Liver (tissue), 9 donors: ENCODE data around the gene ZDHHC14. TPM values are rescaled to one million over a fixed set of nuclear protein-coding genes. Genes with fewer than 3 reads are reported as not detected.

Experiments
- DNase-seq: peaks from one replicate; pipeline ENCODE4 v3.0.0-alpha.2; 2017; ENCODE audit warnings: low spot score
- H3K27ac ChIP-seq, 2 donors: one replicate each; pipeline ENCODE4 v1.7.0; 2013; ENCODE audit warnings: inconsistent platforms in 2 of 2, low read length in 2 of 2, control low read depth in 1 of 2, low read depth in 1 of 2, mild to moderate bottlenecking in 1 of 2
- H3K27me3 ChIP-seq, 4 donors: one replicate each; pipeline versions ENCODE4 v1.6.1 to v1.7.0; 2013; ENCODE audit warnings: low read length in 3 of 4, inconsistent platforms in 1 of 4, mild to moderate bottlenecking in 1 of 4, moderate library complexity in 1 of 4; ENCODE audit not compliant: control insufficient read depth in 4 of 4, insufficient read depth in 4 of 4
- H3K36me3 ChIP-seq, 4 donors: one replicate each; pipeline versions ENCODE4 v1.6.1 to v1.7.0; 2013; ENCODE audit warnings: low read length in 3 of 4, mild to moderate bottlenecking in 3 of 4, low read depth in 1 of 4, moderate library complexity in 1 of 4; ENCODE audit not compliant: control insufficient read depth in 4 of 4, insufficient read depth in 3 of 4
- H3K4me1 ChIP-seq, 4 donors: one replicate each; pipeline versions ENCODE4 v1.6.1 to v1.7.0; 2013; ENCODE audit warnings: low read length in 3 of 4, mild to moderate bottlenecking in 3 of 4, moderate library complexity in 1 of 4; ENCODE audit not compliant: control insufficient read depth in 4 of 4, insufficient read depth in 4 of 4
- H3K4me3 ChIP-seq, 3 donors: one replicate each; pipeline versions ENCODE4 v1.6.1 to v1.7.0; 2013; ENCODE audit warnings: low read length in 3 of 3, control low read depth in 1 of 3, low read depth in 1 of 3, mild to moderate bottlenecking in 1 of 3
- H3K9ac ChIP-seq, 2 donors: one replicate each; pipeline ENCODE4 v1.7.0; 2013; ENCODE audit warnings: low read length in 2 of 2, mild to moderate bottlenecking in 2 of 2, moderate library complexity in 2 of 2, control low read depth in 1 of 2, low read depth in 1 of 2
- H3K9me3 ChIP-seq, 4 donors: one replicate each; pipeline versions ENCODE4 v1.6.1 to v1.7.0; 2013; ENCODE audit warnings: low read length in 3 of 4; ENCODE audit not compliant: control insufficient read depth in 4 of 4
- ATF3 ChIP-seq: IDR thresholded peaks from 2 replicates; pipeline ENCODE4 v1.6.1; 2016; ENCODE audit warnings: antibody characterized with exemption
- CTCF ChIP-seq: fragments of 150-350 bp; IDR thresholded peaks from 2 replicates; pipeline ENCODE4 v1.5.1; 2017; ENCODE audit warnings: improper control_type of control experiment, low read depth, low read length; ENCODE audit not compliant: missing input control
- EGR1 ChIP-seq, 2 donors: IDR thresholded peaks; 2 replicates each; pipeline ENCODE4 v1.6.1; 2016 to 2018; ENCODE audit warnings: antibody characterized with exemption in 2 of 2, low read depth in 2 of 2
- FOXA1 ChIP-seq: IDR thresholded peaks from 2 replicates; pipeline ENCODE4 v1.6.1; 2016; ENCODE audit warnings: antibody characterized with exemption
- FOXA2 ChIP-seq: IDR thresholded peaks from 2 replicates; pipeline ENCODE4 v1.6.1; 2016; ENCODE audit warnings: antibody characterized with exemption
- GABPA ChIP-seq, 2 donors: IDR thresholded peaks in 1 of 2; conservative IDR thresholded peaks in 1 of 2; 2 replicates each; pipeline ENCODE4 v1.6.1; 2016; ENCODE audit warnings: antibody characterized with exemption in 2 of 2, mild to moderate bottlenecking in 1 of 2, moderate library complexity in 1 of 2
- JUND ChIP-seq, 2 donors: IDR thresholded peaks; 2 replicates each; pipeline ENCODE4 v1.6.1; 2016; ENCODE audit warnings: antibody characterized with exemption in 2 of 2
- MAX ChIP-seq: IDR thresholded peaks from 2 replicates; pipeline ENCODE4 v1.6.1; 2016; ENCODE audit warnings: antibody characterized with exemption
- NR2F2 ChIP-seq: IDR thresholded peaks from 2 replicates; pipeline ENCODE4 v1.6.1; 2016; ENCODE audit warnings: antibody characterized with exemption
- RAD21 ChIP-seq, 2 donors: IDR thresholded peaks; 2 replicates each; pipeline ENCODE4 v1.6.1; 2016; ENCODE audit warnings: antibody characterized with exemption in 2 of 2, mild to moderate bottlenecking in 2 of 2
- REST ChIP-seq: IDR thresholded peaks from 2 replicates; pipeline ENCODE4 v1.6.1; 2016; ENCODE audit warnings: antibody characterized with exemption, mild to moderate bottlenecking
- RXRA ChIP-seq, 2 donors: IDR thresholded peaks; 2 replicates each; pipeline ENCODE4 v1.6.1; 2017 to 2018; ENCODE audit warnings: antibody characterized with exemption in 2 of 2, mild to moderate bottlenecking in 1 of 2
- SP1 ChIP-seq: IDR thresholded peaks from 2 replicates; pipeline ENCODE4 v1.6.1; 2018; ENCODE audit warnings: antibody characterized with exemption, mild to moderate bottlenecking
- TAF1 ChIP-seq: conservative IDR thresholded peaks from 2 replicates; pipeline ENCODE4 v1.6.1; 2016; ENCODE audit warnings: antibody characterized with exemption, mild to moderate bottlenecking
- YY1 ChIP-seq: IDR thresholded peaks from 2 replicates; pipeline ENCODE4 v1.6.1; 2016; ENCODE audit warnings: antibody characterized with exemption, mild to moderate bottlenecking
- ZBTB33 ChIP-seq: IDR thresholded peaks from 2 replicates; pipeline ENCODE4 v1.6.1; 2016; ENCODE audit warnings: antibody characterized with exemption
- WGBS: extraction: QIAGEN DNeasy Blood & Tissue Kit; methylation state at CpG from one replicate; pipeline ENCODE4 v1.1.7; 2013; 5-methylcytosine and 5-hydroxymethylcytosine counted together
- polyA plus RNA-seq, 2 donors: library from polyadenylated mRNA; stranded (reverse) in 1 of 2; unstranded in 1 of 2; fragments of 200-250 nt in 1 of 2; fragments of >200 nt in 1 of 2; fragmentation: Nextera tagmentation in 1 of 2; extraction: Ambion mirVana in 1 of 2; gene quantifications; one replicate each; pipeline versions ENCODE4 v1.2.1 to v1.2.3, GENCODE V29; 2013 to 2015
- total RNA-seq, 2 donors: library from RNA; depleted of rRNA; stranded (reverse); fragments of >200 nt; gene quantifications; one replicate each; pipeline ENCODE4 v1.2.3, GENCODE V29; 2014
- donor health status: healthy.
- donor health status: healthy.
- donor health status: healthy.
- donor health status: healthy.
- donor health status: healthy.

Gene ZDHHC14
- total and polyA plus RNA-seq, 4 donors, result 4.4 to 11.7 (median 8.4) TPM

GRCh38 chr6:157627195-157627966 is 246.4 kb downstream of the ZDHHC14 start:
- H3K9me3 ChIP-seq, result no peaks in the 10 kb centered on the region
- H3K27me3 ChIP-seq, result no peaks in the 10 kb centered on the region
- H3K27ac ChIP-seq, result no peak overlapping the region
- no peaks in the 10 kb centered on the region for H3K4me1 ChIP-seq
- H3K36me3 ChIP-seq, result no peaks in the 10 kb centered on the region
- H3K9ac ChIP-seq, result no peak overlapping the region
- TF ChIP-seq NR2F2 (no peak), RAD21 (IDR thresholded peaks at IDR 0.05) (no peak), RXRA (IDR thresholded peaks at IDR 0.05) (no peak), JUND (IDR thresholded peaks at IDR 0.05) (no peak), EGR1 (IDR thresholded peaks at IDR 0.05; ENCODE audit: low read depth in 2 of 2) (no peak), FOXA2 (no peak), MAX (no peak), CTCF (no peak), ATF3 (no peak), SP1 (no peak), ZBTB33 (no peak), FOXA1 (no peak), GABPA (IDR thresholded peaks at IDR 0.05 in 1 of 2, conservative IDR thresholded peaks at IDR 0.05 in 1 of 2) (no peak), YY1 (no peak), REST (no peak), TAF1 (no peak)
- DNase-seq, result no peak
- 94% methylated on average over 11 of the region's 11 CpGs for WGBS
- no peak overlapping the region for H3K4me3 ChIP-seq
